ENCODE measurements around the gene RNF25. TPM values are rescaled to one million over a fixed set of nuclear protein-coding genes. Genes with fewer than 3 reads are reported as not detected.

RNF25 gene
- total and polyA plus RNA-seq, 2 of the 8 experiments (the other 6 are each of a cell fraction or from before 2014, with no cell fraction given) = 19.6 to 29.6 TPM

DNA sequence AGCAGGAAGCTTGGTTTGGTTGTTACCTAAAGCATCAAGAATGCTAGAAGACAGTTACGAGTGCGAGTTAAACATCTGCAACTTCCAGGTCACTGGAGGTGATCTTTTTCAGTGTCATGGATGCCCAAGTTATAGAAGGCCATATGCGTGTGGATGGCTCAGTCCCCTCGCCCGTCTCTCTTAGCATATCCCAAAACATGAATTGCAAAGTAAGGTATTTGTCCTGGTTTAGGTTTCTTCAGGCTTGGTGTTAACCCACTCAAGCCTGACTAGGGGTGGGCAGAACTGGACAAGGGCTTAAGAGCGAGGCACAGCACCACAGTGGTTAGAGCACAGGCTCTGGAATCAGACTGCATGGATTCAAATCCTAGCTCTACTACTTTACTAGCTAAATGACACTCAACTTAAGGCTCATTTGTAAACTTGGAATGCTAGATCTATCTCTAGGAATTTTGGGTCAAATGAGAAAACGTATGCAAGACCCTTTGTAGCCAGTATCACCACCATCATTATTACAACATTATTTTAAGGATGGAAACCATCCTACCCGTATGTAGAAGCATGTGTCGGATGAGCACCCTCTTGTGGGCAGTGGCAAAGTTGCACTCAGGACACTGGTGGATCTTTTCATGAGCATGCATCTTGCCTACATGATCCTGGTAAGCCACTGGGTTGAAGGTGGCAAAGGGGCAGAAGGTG, 23.6 kb downstream of the RNF25 start:
- Histone ChIP-seq H2BK15ac (ENCODE audit: low read length) (no peak overlapping the region), H3K9me3 (ENCODE audit: insufficient read depth in 2 of 2, low read depth in 1 of 2, low read length in 1 of 2) (no peaks in the 10 kb centered on the region), H3K4me2 (ENCODE audit: insufficient read depth in 1 of 2, low read depth in 2 of 2, low read length in 2 of 2) (no peak overlapping the region), H4K8ac (ENCODE audit: extremely low read depth, insufficient read depth, low read length) (no peak overlapping the region), H3K23me2 (ENCODE audit: low read depth, low read length) (no peaks in the 10 kb centered on the region), H2BK120ac (replicated peaks; ENCODE audit: low read depth, low read length) (no peak overlapping the region), H4K20me1 (replicated peaks in 1 of 2; ENCODE audit: control insufficient read depth in 1 of 2, insufficient read depth in 2 of 2, low read length in 2 of 2) (peaks cover 0 to 16% of the 10 kb centered on the region in 2 experiments), H3K4me1 (replicated peaks in 1 of 4; ENCODE audit: control insufficient read depth in 3 of 4, insufficient read depth in 4 of 4, low read length in 3 of 4) (no peaks in the 10 kb centered on the region), H2BK5ac (ENCODE audit: low read depth, low read length) (no peak overlapping the region), H3K18ac (ENCODE audit: extremely low read depth, low read length) (no peak overlapping the region), H3K79me2 (ENCODE audit: control insufficient read depth in 1 of 2, insufficient read depth in 2 of 2, low read length in 2 of 2) (no peaks in the 10 kb centered on the region; a peak in 1 of 4 replicates), H3K56ac (replicated peaks; ENCODE audit: insufficient read length, low read depth, low read length) (no peak overlapping the region), H3K4me3 (ENCODE audit: extremely low read depth in 1 of 4, insufficient read depth in 2 of 4, low read depth in 3 of 4, low read length in 4 of 4) (no peak overlapping the region), H3K14ac (ENCODE audit: insufficient read length) (no peak overlapping the region), H2AK5ac (ENCODE audit: low read depth, low read length) (no peak overlapping the region), H3K27ac (ENCODE audit: low read depth, low read length) (no peak overlapping the region), H3K27me3 (replicated peaks in 1 of 4; ENCODE audit: control insufficient read depth in 3 of 4, extremely low read depth in 1 of 4, insufficient read depth in 3 of 4, low read length in 3 of 4) (no peaks in the 10 kb centered on the region), H3K4ac (replicated peaks; ENCODE audit: insufficient read length, low read depth, low read length) (no peak overlapping the region), H3K23ac (ENCODE audit: insufficient read length) (no peak overlapping the region), H3K79me1 (ENCODE audit: low read depth, low read length) (no peaks in the 10 kb centered on the region), H4K5ac (ENCODE audit: insufficient read length, low read depth, low read length) (no peak overlapping the region), H2AFZ (ENCODE audit: low read length) (no peak overlapping the region), H2BK12ac (ENCODE audit: low read depth, low read length) (no peak overlapping the region), H4K91ac (replicated peaks; ENCODE audit: insufficient read length, low read length) (no peak overlapping the region), H3K9ac (replicated peaks in 1 of 4; ENCODE audit: extremely low read depth in 1 of 4, low read depth in 3 of 4, low read length in 3 of 4) (no peak overlapping the region), H3K36me3 (ENCODE audit: control insufficient read depth in 2 of 4, insufficient read depth in 4 of 4, low read length in 3 of 4) (peaks cover 40 to 83% (median 70%) of the 10 kb centered on the region in 4 experiments), H2BK20ac (ENCODE audit: low read length) (no peak overlapping the region)
- DNase-seq (ENCODE audit: low read depth in 1 of 2, low spot score in 2 of 2) (peak in 1 of 2 experiments; percentile 71), FAIRE-seq (peak; percentile 97)
- ChIA-PET CTCF (ENCODE audit: partially characterized antibody) (interaction anchor here (0.8 to 6.0 kb wide), 29 partner anchors 11 to 373 kb away, joined by 3 to 48 read pairs (median 4); partner anchors contain the start of genes BCS1L, PLCD4, RNF25 and STK36), POLR2A (ENCODE audit: partially characterized antibody) (interaction anchor here (1.1 to 3.4 kb wide), 3 partner anchors 8 to 39 kb away, joined by 3 to 16 read pairs (median 3); partner anchors contain the start of genes BCS1L and ZNF142)
- 75% methylated on average over 9 of the region's 9 CpGs; no CpG with 5 or more reads in 1 of the 2 experiments for WGBS, 2 experiments (ENCODE audit: extremely low coverage in 1 of 2, insufficient coverage in 1 of 2, insufficient read length in 1 of 2, insufficient replicate concordance in 2 of 2, low coverage in 1 of 2, low lambda C conversion rate in 2 of 2, missing lambda C conversion rate in 1 of 2)
- TF ChIP-seq RAD21 (IDR thresholded peaks at IDR 0.05 in 1 of 2, conservative IDR thresholded peaks at IDR 0.05 in 1 of 2; ENCODE audit: low read depth in 2 of 2, low read length in 2 of 2) (peak; percentile 82 to 83), CREB1 (IDR thresholded peaks at IDR 0.05) (no peak), KDM1A (IDR thresholded peaks at IDR 0.05; ENCODE audit: borderline replicate concordance, low read length) (no peak), TBP (IDR thresholded peaks at IDR 0.05; ENCODE audit: low read depth, low read length) (no peak), HDAC6 (IDR thresholded peaks at IDR 0.05; ENCODE audit: low read depth, low read length) (no peak), CHD1 (IDR thresholded peaks at IDR 0.05; ENCODE audit: low read depth, low read length) (no peak), JUN (IDR thresholded peaks at IDR 0.05; ENCODE audit: low read depth, low read length) (no peak), CBX5 (IDR thresholded peaks at IDR 0.05; ENCODE audit: low read depth, low read length) (no peak), RBBP5 (IDR thresholded peaks at IDR 0.05; ENCODE audit: borderline replicate concordance, low read depth, low read length) (no peak)
- TF ChIP-seq, protein P1, sequence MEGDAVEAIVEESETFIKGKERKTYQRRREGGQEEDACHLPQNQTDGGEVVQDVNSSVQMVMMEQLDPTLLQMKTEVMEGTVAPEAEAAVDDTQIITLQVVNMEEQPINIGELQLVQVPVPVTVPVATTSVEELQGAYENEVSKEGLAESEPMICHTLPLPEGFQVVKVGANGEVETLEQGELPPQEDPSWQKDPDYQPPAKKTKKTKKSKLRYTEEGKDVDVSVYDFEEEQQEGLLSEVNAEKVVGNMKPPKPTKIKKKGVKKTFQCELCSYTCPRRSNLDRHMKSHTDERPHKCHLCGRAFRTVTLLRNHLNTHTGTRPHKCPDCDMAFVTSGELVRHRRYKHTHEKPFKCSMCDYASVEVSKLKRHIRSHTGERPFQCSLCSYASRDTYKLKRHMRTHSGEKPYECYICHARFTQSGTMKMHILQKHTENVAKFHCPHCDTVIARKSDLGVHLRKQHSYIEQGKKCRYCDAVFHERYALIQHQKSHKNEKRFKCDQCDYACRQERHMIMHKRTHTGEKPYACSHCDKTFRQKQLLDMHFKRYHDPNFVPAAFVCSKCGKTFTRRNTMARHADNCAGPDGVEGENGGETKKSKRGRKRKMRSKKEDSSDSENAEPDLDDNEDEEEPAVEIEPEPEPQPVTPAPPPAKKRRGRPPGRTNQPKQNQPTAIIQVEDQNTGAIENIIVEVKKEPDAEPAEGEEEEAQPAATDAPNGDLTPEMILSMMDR (IDR thresholded peaks at IDR 0.05; ENCODE audit: control extremely low read depth in 1 of 3, insufficient read depth in 1 of 3, low read depth in 1 of 3, low read length in 3 of 3) = peak; percentile 73 to 97 (median 92)

Measured in H1 (cell line).